ENCODE measurements around the gene MYORG.

DNA sequence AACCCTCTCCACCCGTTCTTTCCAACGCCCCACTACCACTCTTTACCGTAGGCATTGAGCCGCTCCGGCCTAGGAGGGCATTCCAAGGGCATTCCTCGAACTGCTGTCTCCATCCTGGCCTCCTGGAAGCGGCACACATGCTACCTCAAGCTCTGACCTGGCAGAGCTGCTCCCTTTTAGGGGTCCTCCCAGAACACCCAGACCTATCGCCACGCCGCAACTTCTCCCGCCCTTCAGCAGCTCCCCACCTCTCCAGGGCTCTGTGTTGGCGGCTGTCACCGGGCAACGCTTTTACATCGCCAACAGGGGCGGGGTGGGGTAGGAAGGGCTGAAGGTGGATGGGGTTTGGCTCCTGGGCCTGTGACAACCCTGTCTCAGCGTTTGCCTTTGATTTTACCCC is 4.6 kb upstream of the MYORG start:
- TF ChIP-seq, protein P1, sequence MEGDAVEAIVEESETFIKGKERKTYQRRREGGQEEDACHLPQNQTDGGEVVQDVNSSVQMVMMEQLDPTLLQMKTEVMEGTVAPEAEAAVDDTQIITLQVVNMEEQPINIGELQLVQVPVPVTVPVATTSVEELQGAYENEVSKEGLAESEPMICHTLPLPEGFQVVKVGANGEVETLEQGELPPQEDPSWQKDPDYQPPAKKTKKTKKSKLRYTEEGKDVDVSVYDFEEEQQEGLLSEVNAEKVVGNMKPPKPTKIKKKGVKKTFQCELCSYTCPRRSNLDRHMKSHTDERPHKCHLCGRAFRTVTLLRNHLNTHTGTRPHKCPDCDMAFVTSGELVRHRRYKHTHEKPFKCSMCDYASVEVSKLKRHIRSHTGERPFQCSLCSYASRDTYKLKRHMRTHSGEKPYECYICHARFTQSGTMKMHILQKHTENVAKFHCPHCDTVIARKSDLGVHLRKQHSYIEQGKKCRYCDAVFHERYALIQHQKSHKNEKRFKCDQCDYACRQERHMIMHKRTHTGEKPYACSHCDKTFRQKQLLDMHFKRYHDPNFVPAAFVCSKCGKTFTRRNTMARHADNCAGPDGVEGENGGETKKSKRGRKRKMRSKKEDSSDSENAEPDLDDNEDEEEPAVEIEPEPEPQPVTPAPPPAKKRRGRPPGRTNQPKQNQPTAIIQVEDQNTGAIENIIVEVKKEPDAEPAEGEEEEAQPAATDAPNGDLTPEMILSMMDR (conservative IDR thresholded peaks at IDR 0.05; ENCODE audit: low read length), result no peak
- no peak for TF ChIP-seq EZH2phosphoT487 (IDR thresholded peaks at IDR 0.05; ENCODE audit: borderline replicate concordance)

All from Loucy (cell line).